Measurements from ENCODE around the gene MAP1S.
"Not testable (repeated sequence)": the region's sequence is repeated elsewhere in the genome, so short reads cannot be mapped to it uniquely, and the experiment has no call there.

The MAP1S gene

GRCh38 chr19:17770613-17771012, 51.3 kb downstream of the MAP1S start:
- no peak for DNase-seq

DNA sequence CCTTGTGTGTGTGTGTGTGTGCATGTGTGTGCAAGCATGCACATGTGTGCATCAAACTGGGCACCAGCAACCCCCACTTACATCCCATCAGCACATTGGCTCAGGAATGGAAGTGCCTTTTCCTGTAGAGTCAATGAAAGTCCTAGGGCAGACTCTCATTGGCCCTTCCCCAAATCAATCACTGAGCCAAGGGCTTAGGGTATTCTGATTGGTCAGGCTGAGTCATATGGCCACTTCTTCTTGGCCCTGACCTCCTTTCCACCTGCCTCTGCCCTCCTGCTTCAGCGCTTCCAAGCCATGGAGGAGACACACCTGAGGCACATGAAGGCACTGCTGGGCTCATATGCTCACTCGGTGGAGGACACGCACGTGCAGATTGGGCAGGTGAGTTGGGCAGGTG, 52.9 kb downstream of the MAP1S start:
- no peak for DNase-seq

- DNase-seq, result no peak
Measured at GRCh38 chr19:17775245-17775927, 56.1 kb downstream of the MAP1S start.

- DNase-seq, result no peak
Measured at GRCh38 chr19:17775991-17776803, 56.9 kb downstream of the MAP1S start.

GRCh38 chr19:17777840-17778239, 58.6 kb downstream of the MAP1S start:
- not testable (repeated sequence) for DNase-seq

DNA sequence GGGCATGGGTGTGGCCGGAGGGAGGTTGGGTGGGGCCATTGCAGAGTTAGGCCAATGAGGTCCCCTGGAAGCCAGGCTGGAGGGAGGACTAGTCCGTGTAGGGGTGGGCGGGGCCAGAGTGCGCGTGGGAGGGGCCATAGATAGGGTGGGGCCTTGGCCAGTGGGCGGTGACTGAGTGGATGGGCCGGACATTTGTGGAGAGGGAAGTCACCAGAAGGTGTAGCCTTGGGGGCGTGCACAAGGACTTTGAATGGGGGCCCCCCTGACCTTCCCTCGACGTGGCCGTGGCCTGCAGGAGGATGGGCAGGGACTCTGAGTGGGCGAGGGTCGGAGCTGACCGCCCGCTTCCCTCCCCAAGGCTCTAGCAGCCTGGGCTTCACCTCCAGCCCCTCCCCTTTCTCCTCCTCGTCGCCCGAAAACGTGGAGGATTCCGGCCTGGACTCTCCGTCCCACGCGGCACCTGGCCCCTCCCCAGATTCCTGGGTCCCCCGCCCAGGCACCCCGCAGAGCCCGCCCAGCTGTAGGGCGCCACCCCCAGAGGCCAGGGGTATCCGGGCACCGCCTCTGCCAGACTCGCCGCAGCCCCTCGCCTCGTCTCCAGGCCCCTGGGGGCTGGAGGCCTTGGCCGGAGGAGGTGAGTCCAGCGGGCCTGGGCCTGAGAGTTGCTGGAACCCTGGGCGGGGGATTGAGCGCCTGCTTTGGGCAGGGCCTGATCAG, 59.1 kb downstream of the MAP1S start:
- DNase-seq, result no peak

DNA sequence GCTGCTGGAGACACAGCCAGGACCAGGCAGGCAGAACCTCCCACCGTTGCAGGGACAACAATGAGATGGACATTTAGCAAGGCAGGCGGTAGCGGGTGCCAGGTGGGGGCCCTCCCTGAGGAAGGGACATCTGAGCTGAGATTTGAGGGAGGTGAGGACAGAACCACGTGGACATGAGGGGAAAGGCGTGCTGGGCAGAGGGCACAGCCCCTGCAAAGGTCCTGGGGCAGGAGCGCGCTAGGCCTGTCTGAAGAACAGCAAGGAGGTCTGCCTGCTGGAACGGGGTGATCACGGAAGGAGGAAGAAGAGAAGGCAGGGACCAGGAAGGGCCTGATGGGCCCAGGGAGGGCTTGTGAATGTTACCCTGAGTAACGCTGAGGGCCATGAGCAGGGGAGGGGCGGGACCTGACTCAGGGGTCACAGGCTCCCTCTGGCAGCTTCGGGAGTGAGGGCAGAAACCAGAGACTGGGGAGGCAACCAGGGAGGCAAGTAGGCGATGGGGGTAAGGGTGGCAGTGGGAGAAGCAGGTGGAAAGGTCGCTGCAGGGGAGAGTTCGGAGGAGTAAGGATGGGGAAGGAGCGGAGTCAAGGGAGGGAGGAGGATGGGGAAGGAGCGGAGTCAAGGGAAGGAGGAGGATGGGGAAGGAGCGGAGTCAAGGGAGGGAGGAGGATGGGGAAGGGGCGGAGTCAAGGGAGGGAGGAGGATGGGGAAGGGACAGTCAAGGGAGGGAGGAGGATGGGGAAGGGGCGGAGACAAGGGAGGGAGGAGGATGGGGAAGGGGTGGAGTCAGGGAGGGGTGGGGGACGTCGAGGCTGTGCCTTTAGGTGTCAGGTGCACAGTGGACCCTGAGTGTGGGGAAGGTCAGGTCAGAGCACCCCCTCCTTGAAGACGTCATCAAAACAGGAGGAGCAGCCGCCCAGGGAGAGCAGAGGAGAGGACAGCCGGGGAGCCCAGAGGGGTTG, 60.0 kb downstream of the MAP1S start:
- no peak for DNase-seq

DNA sequence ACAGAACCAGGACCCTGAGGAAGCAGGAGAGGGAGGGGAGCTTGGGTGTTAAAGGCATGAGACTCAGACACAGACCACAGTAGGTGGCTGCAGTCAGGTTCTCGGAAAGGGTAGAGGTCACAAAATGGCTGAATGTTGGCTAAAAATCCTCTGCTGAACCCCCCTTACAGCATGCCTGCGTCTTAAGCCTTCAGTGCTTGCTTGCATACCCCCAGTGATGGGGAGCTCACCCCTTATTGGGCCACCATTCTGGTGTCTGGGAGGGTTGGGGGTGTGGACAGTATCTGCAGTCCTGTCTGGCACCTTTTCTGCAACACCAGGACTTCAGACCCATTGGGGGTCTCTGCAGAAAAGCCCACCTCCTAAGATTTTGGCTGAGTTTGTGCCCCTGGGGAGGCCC, 61.5 kb downstream of the MAP1S start:
- no peak for DNase-seq

DNA sequence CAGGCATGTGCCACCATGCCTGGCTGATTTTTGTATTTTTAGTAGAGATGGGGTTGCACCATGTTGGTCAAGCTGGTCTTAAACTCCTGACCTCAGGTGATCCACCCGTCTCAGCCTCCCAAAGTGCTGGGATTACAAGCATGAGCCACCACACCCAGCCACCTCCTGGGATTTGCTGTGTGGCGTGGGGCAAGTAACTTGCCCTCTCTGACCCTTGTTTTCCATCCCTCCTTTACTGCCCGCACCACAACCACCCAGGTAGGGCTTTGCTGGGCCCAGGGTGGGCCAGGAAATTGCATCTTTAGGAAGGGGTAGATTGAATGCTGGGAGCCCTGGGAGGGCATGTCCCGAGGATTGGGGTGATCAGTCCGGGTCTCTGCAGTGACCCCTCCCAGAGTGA, 64.4 kb downstream of the MAP1S start:
- DNase-seq, result not testable (repeated sequence)

Measured in SIG-M5 (cell line).